Stimulated activated CD4-positive, alpha-beta T cell treated with anti-CD3 and anti-CD28 coated beads, Interleukin-15, amount 100 ng/mL, for 1 hour (primary cell): ENCODE results near the gene TMPRSS13.

Experiments
- DNase-seq, 2 donors: peaks; one replicate each; pipeline ENCODE4 v3.0.0-alpha.2; 2020; ENCODE audit warnings: low read depth in 1 of 2, low spot score in 1 of 2

The TMPRSS13 gene

DNA sequence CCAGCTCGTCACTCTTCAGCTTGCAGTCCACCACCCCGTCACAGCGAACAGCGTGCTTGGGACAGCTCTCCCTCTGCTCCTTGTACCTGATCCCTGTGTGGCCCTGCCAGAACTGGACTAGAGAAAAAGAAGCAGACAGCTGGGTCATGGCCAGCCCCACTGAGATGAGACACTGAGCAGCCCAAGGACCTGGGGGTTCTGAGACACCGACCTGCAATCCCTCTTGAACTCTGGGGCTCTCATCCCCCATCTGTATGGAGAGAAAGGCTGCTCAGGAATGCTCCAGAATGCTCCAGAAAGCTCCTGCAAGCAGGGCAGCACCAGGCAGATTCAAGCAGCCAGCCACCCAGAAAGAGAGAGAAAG is 14.8 kb downstream of the TMPRSS13 start:
- no peak for DNase-seq

DNA sequence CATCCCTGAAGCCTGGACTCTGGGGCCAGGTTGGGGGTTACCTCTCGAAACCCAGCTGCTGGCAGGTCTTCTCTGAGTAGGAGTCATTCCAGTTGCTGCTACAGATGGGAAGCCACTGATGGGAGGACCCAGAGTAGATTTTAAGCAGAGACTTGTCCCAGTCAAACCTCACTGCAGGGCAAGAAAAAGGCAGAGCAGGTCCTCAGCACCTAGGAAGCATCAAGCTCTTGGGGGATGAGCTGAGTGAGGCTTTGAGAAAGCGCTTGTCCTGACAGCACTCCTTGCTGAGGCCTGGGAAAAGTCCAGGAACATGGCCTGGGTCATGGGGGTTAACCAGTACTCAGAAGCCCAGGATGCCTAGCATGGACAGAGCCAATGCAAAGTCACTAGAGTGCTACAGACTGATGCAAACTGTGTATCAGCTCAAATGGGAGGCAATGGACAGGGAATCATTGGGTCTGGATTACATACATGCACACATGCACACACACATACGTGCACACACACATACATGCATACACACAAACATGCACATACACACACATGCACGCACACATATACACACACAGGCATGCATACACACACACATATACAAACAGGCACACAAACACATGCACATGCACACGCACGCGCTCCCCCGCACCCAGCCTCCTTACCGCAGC is 15.3 kb downstream of the TMPRSS13 start:
- no peak for DNase-seq

DNA sequence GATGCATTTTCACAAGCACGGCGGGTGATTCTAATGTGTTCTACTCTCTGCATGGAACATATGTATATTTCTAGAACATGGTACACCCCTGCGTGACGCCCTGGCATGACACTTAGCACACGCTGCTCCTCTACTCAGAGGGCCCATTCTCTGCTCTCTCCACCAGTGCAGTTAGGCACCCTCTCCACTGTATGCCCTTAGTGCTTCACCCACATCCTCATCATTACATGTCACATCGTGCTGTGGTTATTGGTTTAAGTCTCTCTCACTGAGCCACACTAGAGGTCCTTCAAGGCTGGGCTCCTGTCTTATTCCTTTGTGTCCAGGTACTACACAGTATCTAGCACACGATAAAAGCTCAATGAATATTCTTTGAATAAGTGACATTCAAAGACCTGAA is 16.7 kb downstream of the TMPRSS13 start:
- no peak for DNase-seq

DNA sequence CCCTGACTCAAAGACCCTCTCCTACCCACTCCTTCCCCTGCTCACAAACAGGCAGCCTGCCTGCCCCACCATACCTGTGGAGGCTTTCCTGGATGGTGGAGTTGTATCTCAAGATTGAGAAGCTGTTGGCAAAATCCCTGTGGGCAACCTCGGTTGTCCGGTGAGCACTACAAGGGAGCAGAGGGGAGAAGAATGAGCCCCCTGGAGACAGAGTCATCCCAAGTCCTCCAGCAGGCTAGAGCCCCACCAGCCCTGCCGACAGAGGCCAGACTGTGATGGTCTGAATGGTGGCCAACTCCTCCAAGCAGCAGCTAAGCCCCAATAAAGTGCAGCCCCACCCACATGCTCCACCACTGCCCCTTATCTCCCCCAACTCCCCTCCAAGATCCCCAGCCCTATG is 17.5 kb downstream of the TMPRSS13 start:
- DNase-seq: no peak

DNA sequence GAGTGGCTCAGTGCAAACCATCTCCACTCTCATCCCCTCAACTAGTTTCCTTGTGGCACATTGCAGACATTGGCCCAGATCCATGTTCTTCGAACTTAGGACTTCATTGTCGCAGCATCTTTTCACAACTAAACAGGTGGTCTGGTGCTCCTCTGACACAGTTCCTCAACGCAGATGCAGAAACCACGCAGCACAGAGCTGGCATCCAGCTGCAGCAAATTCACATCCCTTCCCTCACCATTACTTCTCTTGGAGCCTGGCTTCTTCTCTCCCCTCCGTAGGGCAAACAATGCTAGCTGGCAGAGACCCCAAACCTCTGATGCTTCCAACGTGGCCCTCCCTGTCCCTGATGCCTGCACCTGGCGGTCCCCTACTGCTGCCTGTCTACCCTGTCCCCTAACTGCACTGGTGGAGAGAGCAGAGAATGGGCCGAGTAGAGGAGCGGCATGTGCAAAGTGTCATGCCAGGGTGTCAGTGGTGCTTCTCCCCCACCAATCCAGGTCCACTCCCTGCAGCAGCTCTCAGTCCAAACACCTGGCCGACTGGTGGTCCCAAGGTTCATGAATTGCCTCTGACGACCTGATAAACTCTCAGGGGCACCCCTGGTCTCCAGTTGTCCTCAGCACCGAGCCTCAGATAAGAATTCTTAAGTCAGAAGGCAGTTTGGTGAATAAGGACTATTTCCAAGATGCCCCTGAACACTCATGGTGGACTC is 18.1 kb downstream of the TMPRSS13 start:
- DNase-seq: no peak

DNA sequence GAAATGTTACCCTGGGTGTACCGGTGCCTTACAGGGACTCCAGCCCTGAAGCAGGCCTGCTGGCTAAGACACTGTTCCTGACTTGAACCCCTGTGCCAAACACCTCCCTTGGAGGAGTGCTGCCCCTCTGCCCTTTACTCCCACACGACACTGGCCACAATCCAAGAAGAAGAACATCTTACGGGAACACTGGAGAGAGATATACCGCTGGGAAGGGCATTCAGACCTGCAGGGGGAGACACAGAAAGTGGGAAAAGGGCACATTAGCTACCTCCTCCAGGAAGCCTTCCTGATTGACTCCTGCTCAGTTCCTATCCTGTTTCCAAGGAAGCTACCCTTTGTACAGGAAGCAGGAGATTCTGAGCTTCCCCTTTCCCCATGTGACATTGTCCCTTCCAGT is 18.7 kb downstream of the TMPRSS13 start:
- DNase-seq: no peak

DNA sequence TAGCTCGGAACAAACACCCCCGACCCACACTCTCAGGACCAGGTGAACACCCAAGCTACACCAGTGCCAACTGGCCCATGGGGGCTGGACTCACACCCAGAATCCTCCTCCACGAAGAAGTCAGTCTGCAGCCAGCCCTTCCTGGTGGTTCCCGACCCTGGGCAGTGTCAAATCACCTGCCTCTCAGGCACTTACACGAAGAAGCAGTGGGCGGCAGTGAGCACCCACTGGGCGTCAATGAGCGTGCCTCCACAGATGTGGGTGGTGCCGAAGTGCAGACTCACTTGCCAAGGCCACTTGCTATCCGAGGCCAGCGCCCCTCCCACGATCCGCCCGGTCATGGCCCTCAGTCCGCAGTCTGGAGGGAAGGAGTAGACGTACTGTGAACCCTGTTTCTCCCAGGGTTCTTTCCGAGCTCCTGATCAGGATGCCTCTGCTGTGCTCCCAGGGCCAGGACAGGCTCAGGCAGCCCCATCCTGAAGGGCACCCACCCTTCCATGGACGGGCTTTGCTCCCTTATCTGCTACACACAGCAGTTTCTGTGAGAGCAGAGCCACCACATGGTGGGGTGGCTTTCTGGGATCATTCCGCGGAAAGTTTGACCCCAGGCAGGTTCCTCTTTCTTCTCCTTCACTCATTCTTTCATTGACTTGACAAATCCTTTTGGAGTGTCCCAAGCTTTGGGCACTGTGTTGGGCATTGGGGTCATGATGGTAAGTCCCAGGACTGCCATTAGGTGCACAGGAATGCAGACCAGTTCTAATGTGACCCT is 19.4 kb downstream of the TMPRSS13 start:
- no peak for DNase-seq

DNA sequence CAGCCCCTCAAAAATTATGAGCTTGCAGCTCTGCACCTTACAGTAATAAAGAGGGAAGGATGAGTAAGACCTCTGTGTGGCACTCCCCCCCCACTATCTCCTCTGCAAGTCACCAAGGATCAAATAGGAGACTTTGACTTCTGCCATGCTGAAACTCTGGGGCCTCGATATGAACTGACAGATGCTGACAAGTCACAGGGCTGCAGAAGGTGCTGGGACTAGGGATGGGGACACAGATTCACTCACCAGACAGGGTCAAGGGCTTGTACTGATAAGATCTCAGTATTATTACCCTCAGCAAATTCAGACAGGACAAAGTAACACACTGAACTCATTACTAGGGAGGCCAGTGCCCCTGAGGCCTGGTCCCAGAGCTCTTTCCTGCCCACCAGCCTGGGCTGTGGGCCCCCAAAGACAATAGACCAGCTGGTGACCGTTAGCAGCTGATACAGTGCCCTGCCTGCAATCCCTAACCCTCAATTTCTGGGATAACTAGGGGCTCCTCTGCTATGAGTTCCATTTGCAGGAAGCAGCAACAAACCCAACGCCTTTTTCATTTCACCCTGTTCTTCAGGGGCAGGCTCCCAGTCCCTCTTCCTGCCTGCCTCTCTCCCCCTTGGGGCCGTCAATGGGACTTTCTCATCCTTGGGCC is 20.1 kb downstream of the TMPRSS13 start:
- DNase-seq: no peak

DNA sequence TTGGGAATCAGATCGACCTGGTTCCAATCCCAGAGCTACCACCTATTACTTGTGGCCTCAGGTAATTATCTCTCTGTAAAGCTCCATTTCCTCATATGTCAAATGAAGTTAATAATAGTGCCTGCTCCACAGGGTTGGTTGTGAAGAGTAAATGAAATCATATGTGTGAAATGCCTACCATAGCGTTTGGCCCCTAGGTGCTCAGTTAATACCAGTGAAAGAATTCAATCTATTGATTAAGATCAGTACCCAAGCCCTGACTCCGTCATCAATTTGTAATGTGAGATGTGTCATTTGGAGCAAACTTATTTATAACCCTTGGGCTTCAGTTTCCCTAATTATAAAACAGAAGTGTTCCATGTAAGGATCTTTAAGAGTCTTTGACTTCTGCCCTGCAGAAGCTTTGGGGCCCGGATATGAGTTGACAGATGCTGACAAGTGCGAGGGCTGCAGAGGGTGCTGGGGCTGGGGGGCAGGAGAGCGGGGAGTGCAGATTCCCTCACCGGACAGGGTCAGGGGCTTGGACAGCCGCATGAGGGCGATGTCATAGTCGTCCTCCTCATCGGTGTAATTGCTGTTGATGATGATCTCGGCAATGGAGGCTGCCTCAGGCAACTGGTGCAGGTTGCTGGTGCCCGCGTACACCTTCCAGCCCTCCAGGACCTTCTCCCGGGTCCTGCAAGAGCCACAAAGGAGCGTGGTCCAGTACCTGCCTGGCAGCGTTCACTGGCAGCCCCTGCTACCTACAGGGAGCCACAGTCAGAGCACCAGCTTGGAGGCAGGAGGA is 20.9 kb downstream of the TMPRSS13 start:
- DNase-seq: no peak

DNA sequence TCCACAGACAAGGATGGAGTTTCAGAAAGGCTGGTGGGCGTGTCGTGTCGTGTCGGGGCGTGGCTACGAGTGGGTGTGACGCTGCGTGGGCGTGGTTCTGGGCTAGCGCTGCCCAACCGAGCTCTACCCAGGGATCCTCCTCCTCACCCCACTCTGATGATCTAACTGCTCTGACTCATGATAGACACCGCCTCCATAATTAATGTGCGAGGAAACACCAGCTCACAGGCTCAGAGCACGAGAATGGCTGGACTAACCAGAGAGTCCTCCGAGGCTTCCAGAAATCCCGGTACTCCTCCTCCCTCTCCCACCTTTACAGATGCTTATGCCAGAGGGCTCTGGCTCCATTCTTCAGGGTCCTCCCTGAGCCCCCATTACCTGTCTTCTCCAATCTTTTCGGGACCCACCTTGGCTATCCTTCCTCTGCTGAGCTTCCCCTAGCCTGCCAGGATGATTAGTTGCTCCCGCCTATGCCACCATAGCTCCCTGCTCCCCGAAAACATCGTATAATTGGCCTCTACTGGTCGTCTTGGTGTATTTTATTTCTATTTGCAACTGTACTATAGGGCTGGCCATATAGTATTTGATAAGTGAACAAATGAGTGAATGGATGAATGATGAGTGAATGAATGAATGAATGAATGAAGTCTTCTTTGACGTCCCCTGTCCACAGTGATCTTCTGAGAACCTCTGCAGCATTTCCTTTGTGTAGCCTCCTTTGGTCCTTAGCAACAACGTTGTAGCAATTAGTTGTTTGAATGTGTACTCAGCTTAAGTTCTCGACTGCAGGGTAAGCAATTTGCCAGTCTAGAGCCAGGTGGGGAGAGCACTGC is 21.7 kb downstream of the TMPRSS13 start:
- DNase-seq: peak in 1 of 2 donors; percentile 50

DNA sequence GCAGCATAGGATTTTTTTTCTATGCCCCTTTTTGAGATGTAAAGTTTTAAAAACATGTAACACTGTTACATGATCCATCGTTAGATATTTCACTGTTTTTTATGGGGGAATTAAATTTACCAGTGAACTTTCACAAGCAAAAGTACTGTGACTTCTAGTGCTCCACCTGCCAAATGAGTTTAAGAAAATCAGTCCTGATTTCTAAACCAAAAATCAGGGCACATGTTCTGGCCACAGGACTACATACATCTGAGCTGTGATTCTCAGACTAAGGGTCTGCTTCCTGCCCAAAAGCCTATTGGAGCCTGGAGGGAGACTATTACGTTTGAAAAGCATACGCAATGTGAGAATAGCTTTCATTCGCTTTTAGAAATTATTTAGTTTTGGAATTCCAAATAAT is 22.5 kb downstream of the TMPRSS13 start:
- DNase-seq: no peak

DNA sequence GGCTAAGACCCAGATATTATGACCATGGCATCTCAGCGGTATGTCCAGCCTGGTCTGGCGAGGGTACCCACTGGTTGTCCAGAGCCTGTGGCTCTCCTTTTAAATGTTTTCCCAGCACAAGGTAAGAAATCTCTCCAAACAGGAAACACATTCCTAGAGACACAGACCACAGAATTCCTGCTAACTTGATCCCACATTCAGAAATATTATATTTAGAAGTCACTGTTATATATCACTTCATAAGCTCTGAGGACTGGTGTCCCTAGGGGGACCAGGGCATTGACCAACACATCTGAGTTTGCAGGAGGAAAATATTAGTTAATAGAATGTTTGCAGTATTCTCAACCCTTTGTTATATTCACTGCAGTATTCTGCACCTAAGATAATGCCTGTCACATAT is 23.1 kb downstream of the TMPRSS13 start:
- no peak for DNase-seq

DNA sequence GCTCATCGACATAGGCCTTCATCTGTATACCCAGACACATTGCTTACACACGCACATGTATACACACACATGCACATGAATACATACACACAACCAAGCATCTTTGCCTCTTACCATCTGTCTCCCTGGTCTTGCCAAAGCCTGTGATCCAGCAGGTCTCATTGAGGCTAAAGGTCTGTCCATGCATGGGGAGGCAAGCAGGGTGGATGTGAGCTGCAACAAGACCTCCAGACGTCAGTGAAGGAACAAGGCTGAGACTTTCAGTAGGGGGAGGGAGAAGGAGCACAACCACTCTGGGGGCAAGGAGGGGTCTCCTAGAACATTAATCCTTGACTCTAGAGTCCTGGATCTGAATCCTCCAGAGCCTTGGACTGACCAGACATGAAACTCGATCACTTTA is 23.7 kb downstream of the TMPRSS13 start:
- DNase-seq: no peak

DNA sequence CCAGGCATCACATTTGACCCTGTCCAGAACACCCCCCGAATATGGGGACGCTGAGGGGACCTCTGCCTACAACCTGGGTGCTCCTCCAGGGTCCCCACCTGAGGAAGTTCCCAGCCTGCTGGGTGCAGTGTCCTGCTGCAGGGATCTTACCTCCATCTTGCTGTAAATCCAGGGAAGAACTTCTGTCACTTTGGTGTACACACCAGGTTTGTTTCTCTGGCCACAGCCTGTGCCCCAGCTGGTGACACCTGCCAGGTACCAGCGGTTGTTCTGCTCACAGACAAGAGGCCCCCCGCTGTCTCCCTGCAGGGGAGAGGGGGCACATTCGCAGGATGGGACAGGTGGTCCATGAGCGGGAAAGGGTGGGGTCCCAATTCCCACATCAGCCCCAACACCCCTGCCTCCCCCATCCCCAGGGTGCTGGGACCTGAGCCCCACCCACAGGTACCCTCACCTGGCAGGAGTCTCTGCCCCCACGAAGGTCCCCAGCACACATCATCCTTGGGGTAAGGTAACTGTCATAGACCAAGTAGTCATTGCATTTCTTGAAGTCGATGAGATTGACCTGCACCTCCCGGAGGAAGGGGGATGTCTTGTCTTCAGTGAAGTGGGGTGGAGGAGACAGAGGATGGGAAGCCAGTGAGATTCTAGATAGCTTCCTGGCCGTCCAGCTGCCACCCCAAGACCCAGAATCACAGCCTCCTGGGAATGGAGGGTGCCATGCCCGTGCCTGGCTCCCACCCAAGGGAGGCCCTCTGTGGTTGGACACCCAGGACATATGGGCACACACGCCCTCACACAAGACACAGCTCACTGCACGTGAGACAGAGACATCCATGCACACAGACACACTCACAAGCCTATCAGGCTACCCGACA is 25.5 kb downstream of the TMPRSS13 start:
- DNase-seq: no peak

DNA sequence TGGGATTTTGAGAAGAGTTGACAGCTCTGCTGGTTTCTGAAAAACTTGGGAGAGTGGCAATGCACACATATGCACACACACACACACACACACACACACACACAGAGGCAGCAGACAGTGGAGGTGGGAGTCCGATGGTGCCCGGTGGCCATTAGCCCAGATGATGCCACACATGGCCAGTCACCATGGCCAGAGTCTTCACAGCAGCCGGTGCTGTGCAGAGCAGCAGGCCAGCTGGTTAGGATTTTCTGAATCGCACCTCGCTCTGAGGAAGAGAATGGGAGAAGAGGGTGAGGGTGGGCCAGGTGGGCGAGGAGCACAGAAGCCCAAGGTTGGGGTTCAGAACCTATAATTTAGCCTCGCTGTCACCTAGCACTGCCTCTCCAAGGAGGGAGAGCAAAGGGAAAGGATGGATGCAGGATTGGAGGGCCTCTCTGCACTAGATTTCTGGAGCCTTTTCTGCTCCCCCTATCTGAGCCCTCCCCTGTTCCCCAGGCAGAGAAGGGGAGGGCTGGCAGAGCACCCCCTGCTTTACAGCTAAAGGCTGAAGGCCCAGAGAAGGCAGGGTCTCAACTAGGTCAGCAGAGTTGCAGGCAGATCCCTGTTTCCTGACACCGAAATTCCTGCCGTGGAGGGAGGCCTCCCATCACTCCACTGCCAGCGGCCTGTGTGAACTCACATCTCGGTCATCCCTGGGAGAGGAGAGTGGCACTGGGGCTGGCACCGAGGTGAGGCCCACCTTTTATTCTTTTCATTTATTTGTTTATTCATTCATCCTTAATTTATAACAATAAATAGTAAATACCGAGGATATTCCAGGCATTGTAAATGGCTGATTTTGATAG is 27.0 kb downstream of the TMPRSS13 start:
- no peak for DNase-seq

DNA sequence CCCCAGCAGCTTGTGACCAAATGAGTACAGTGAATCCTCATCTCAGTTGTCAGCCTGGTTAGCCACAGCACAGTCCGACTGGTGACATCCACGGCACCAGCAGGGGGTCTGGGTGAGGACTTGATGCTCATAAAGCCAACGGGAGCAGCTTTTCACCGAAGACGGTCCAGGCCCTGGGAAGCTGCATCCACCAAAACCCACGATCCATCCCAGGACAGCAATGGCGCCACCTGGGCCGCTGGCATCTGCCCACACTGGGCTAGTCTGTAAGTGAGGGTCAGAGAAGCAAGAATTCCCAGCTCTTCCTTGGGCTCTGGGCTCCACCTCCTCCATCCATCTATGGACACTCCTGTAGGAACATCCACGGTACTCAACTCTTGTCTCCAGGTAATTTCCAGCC is 27.6 kb downstream of the TMPRSS13 start:
- DNase-seq: no peak

DNA sequence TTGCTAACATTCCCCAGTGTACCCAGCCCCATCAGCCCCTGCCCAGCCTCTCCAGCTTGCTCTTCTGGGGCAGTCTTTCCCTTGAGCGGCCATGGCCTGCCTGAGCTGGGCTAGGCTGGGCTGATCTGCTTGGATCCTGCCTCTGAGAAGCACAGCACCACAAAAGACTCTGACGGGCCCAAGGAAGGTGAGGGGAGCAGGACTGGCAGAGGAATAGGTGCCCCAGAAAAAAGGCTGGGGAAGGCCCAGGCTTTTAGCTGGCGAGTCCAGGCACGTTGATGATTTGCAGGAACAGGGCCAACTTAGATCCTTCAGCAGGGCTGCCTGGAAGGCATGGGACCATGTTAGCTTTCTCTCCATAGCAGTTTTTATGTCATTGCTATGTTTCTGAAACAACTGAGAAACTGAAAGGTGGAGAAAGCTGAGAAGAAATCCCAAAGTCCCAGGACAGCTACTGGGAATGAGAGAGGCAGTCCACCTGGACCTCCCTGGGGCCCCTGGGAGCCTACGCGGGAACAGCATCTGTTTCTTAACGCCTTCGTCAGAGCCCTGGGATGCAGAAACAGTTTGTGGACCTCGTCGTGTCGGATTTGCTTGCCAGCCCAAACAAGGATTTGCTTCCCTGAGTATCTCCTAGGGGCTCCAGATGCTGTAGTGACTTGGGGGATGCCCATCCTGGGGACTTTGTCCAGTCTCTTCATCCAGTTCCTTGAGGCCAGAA is 28.3 kb downstream of the TMPRSS13 start:
- DNase-seq: no peak
